Measurements from ENCODE around the gene IFT20. TPM values are rescaled to one million over a fixed set of nuclear protein-coding genes. Genes with fewer than 3 reads are reported as not detected.

Gene IFT20
- total and polyA plus RNA-seq, 12 donors = 8.5 to 38.2 (median 11.2) TPM

DNA sequence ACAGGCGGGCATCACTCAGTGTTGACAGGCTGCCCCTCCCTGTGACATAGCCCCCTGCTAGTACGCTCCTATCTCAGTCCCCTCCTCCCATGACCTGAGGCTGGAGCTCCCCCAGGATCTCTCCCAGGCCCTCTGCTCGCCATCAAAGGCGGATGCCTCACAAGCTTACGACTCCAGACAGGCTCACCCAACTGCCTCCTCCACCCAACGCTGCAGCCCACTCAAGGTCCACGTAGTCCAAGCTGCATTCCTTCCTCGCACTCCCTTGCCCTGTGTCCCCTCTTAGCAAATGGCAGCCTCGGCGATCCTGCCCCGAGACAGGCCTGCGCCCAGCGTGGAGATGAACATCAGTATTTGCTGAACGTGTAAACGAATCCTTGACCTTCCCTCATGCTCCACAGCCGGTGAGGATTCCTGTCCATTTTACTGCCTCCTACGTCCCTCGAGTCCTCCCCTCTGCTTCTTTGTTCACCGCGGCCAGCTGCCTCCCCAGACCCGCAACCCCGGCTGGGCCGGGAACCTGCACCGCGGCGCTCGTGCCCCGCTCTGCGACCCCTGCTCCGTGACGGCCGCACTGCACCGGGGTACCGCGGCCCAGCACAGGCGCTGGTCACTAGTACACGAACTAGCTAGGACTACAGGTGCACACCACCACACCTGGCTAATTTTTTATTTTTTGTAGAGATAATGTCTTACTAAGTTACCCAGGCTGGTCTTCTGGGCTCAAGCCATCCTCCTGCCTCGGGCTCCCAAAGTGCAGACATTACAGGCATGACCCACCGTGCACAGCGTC is 17.1 kb downstream of the IFT20 start:
- Histone ChIP-seq H3K4me1 (peaks cover 3 to 20% (median 16%) of the 10 kb centered on the region in 9 donors), H3K36me3 (no peaks in the 10 kb centered on the region), H3K27ac (peak overlapping the region in 1 of 10 donors; percentile 18), H3K27me3 (no peaks in the 10 kb centered on the region), H3K4me3 (peak overlapping the region; percentile 39 to 80 (median 62)), H3K9me3 (no peaks in the 10 kb centered on the region)
- 9 to 10% methylated on average over 40 of the region's 40 CpGs for WGBS, 2 donors
- ATAC-seq (peak in 6 of 8 donors; percentile 1 to 12 (median 2)), DNase-seq (no peak)
- TF ChIP-seq, protein P1, sequence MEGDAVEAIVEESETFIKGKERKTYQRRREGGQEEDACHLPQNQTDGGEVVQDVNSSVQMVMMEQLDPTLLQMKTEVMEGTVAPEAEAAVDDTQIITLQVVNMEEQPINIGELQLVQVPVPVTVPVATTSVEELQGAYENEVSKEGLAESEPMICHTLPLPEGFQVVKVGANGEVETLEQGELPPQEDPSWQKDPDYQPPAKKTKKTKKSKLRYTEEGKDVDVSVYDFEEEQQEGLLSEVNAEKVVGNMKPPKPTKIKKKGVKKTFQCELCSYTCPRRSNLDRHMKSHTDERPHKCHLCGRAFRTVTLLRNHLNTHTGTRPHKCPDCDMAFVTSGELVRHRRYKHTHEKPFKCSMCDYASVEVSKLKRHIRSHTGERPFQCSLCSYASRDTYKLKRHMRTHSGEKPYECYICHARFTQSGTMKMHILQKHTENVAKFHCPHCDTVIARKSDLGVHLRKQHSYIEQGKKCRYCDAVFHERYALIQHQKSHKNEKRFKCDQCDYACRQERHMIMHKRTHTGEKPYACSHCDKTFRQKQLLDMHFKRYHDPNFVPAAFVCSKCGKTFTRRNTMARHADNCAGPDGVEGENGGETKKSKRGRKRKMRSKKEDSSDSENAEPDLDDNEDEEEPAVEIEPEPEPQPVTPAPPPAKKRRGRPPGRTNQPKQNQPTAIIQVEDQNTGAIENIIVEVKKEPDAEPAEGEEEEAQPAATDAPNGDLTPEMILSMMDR (IDR thresholded peaks at IDR 0.05) = no peak
- intact Hi-C loops (cut with DNase I) = loop anchor here in 2 of 10 donors (2.0 kb wide), 1 partner anchor 17 kb away; the partner anchor contains the start of genes IFT20 (in 2 of the 2) and TNFAIP1 (in 2 of the 2)

GRCh38 chr17:28317099-28317965 is 17.9 kb downstream of the IFT20 start:
- no peak for DNase-seq
- Histone ChIP-seq H3K36me3 (no peaks in the 10 kb centered on the region), H3K27ac (no peak overlapping the region), H3K27me3 (no peaks in the 10 kb centered on the region), H3K4me3 (no peak overlapping the region), H3K4me1 (peaks cover 3 to 20% (median 16%) of the 10 kb centered on the region in 9 donors), H3K9me3 (no peaks in the 10 kb centered on the region)
- TF ChIP-seq, protein P1 (IDR thresholded peaks at IDR 0.05) = no peak
- 80% methylated on average over 21 of the region's 21 CpGs for WGBS, 2 donors
- intact Hi-C loops (cut with DNase I) = no loop called here
- no peak for ATAC-seq

- 93 to 97% methylated on average over 4 of the region's 4 CpGs for WGBS, 2 donors
- Histone ChIP-seq H3K27ac (no peak overlapping the region), H3K4me1 (peaks cover 3 to 20% (median 16%) of the 10 kb centered on the region in 9 donors), H3K27me3 (no peaks in the 10 kb centered on the region), H3K36me3 (no peaks in the 10 kb centered on the region), H3K4me3 (no peak overlapping the region), H3K9me3 (no peaks in the 10 kb centered on the region)
- ATAC-seq (no peak), DNase-seq (no peak)
- intact Hi-C loops (cut with DNase I) = no loop called here
- TF ChIP-seq, protein P1 (IDR thresholded peaks at IDR 0.05) = no peak
Observed at GRCh38 chr17:28315846-28316705, 19.2 kb downstream of the IFT20 start.
